ENCODE data around the gene ADAMTSL5.

GRCh38 chr19:1478934-1479707 is 33.7 kb downstream of the ADAMTSL5 start, which contains the start of gene C19orf25:
- TF ChIP-seq, protein P1, sequence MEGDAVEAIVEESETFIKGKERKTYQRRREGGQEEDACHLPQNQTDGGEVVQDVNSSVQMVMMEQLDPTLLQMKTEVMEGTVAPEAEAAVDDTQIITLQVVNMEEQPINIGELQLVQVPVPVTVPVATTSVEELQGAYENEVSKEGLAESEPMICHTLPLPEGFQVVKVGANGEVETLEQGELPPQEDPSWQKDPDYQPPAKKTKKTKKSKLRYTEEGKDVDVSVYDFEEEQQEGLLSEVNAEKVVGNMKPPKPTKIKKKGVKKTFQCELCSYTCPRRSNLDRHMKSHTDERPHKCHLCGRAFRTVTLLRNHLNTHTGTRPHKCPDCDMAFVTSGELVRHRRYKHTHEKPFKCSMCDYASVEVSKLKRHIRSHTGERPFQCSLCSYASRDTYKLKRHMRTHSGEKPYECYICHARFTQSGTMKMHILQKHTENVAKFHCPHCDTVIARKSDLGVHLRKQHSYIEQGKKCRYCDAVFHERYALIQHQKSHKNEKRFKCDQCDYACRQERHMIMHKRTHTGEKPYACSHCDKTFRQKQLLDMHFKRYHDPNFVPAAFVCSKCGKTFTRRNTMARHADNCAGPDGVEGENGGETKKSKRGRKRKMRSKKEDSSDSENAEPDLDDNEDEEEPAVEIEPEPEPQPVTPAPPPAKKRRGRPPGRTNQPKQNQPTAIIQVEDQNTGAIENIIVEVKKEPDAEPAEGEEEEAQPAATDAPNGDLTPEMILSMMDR (conservative IDR thresholded peaks at IDR 0.05 in 1 of 2, IDR thresholded peaks at IDR 0.05 in 1 of 2; ENCODE audit: low read depth in 1 of 2, low read length in 2 of 2): no peak
- TF ChIP-seq EZH2 (IDR thresholded peaks at IDR 0.05; ENCODE audit: low read length, missing control alignments): no peak

Measured in fibroblast of lung (primary cell).